Renal cortical epithelial cell (primary cell): ENCODE data around the gene TMEM50B. TPM values are rescaled to one million over a fixed set of nuclear protein-coding genes. Genes with fewer than 3 reads are reported as not detected.

ENCODE experiments used
- total RNA-seq: library from RNA; depleted of rRNA; stranded (reverse); fragments of >200 nt; gene quantifications from 2 replicates; pipeline ENCODE4 v1.2.3, GENCODE V29; 2014

The TMEM50B gene
- total RNA-seq, 1 donor from 2014 or later = 50.8 TPM

Other genes starting within 250 kb of the TMEM50B start
- gene IL10RB, start 213.6 kb downstream of the TMEM50B start, total RNA-seq = 36.1 and 41.3 TPM in 2 replicates
- gene IFNAR1, start 155.0 kb downstream of the TMEM50B start, total RNA-seq = 19.6 and 58.3 TPM in 2 replicates
- 57.3 and 105 TPM in 2 replicates for gene IFNGR2, start 76.6 kb downstream of the TMEM50B start, total RNA-seq
- gene DNAJC28, start 11.7 kb upstream of the TMEM50B start, total RNA-seq = 1.9 and 4.2 TPM in 2 replicates
- gene GART, start 62.1 kb upstream of the TMEM50B start, total RNA-seq = 112 and 137 TPM in 2 replicates
- gene SON, start 63.1 kb upstream of the TMEM50B start, total RNA-seq = 114 and 301 TPM in 2 replicates
- 13.0 and 13.7 TPM in 2 replicates for gene DONSON, start 108.7 kb upstream of the TMEM50B start, total RNA-seq
- gene CRYZL1, start 161.8 kb upstream of the TMEM50B start, total RNA-seq = 18.9 and 66.4 TPM in 2 replicates
- gene ITSN1, start 162.5 kb upstream of the TMEM50B start, total RNA-seq = 28.5 and 132 TPM in 2 replicates